CD4-positive, alpha-beta T cell (primary cell): ENCODE results near the gene PRKACG. TPM values are rescaled to one million over a fixed set of nuclear protein-coding genes. Genes with fewer than 3 reads are reported as not detected.

Experiments used
- ATAC-seq: fragments of 200-7000 bp; cut with Tn5 transposase; one replicate; pipeline ENCODE4 v1.10.0; 2022; ENCODE audit warnings: mild to moderate bottlenecking; ENCODE audit not compliant: poor library complexity
- CTCF ChIA-PET: fragments of 350-600 bp; sonication (Branson Sonifier 250); formaldehyde crosslinking; loops from one replicate; lab custom pipeline; 2021; ENCODE audit warnings: antibody characterized with exemption, inconsistent platforms; lab: Charles Lee
- POLR2A ChIA-PET: fragments of 350-600 bp; sonication (Branson Sonifier 250); formaldehyde crosslinking; loops from one replicate; lab custom pipeline; 2021; ENCODE audit warnings: antibody characterized with exemption, inconsistent platforms; lab: Charles Lee
- DNase-seq, 14 experiments: peaks; one replicate each; pipeline ENCODE4 v3.0.0-alpha.2; 2013 to 2020; ENCODE audit warnings: mixed read lengths in 2 of 14
- H3K27ac ChIP-seq, 2 donors: one replicate each; pipeline versions ENCODE4 v1.5.1 to v1.7.0; 2013; ENCODE audit warnings: low read length in 2 of 2, low read depth in 1 of 2, mild to moderate bottlenecking in 1 of 2
- H3K27me3 ChIP-seq, 2 experiments: 1 replicate in 1 of 2; 2 replicates in 1 of 2; pipeline versions ENCODE4 v1.6.1 to v1.7.0; 2013; ENCODE audit warnings: low read length in 2 of 2, control low read depth in 1 of 2, mild to moderate bottlenecking in 1 of 2, moderate library complexity in 1 of 2; ENCODE audit not compliant: insufficient read depth in 2 of 2, control insufficient read depth in 1 of 2
- H3K36me3 ChIP-seq: one replicate; pipeline ENCODE4 v1.6.1; 2013; ENCODE audit warnings: low read length, control low read depth; ENCODE audit not compliant: insufficient read depth
- H3K4me1 ChIP-seq: one replicate; pipeline ENCODE4 v1.6.1; 2013; ENCODE audit warnings: low read length, control low read depth; ENCODE audit not compliant: insufficient read depth
- H3K4me3 ChIP-seq: one replicate; pipeline ENCODE4 v1.5.1; 2013; ENCODE audit warnings: mild to moderate bottlenecking, low read length, moderate library complexity
- H3K9me3 ChIP-seq, 2 experiments: 1 replicate in 1 of 2; 2 replicates in 1 of 2; pipeline versions ENCODE4 v1.6.1 to v1.7.0; 2013; ENCODE audit warnings: low read length in 2 of 2, mild to moderate bottlenecking in 2 of 2, control low read depth in 1 of 2, moderate library complexity in 1 of 2; ENCODE audit not compliant: control insufficient read depth in 1 of 2, insufficient read depth in 1 of 2
- H3K27ac Mint-ChIP-seq: one replicate; pipeline ENCODE4 v1.8.0; 2020; ENCODE audit warnings: mixed read lengths
- H3K27me3 Mint-ChIP-seq: one replicate; pipeline ENCODE4 v1.8.0; 2021; ENCODE audit warnings: mixed read lengths
- H3K36me3 Mint-ChIP-seq: one replicate; pipeline ENCODE4 v1.8.0; 2021; ENCODE audit warnings: low read depth, mixed read lengths
- H3K4me1 Mint-ChIP-seq: one replicate; pipeline ENCODE4 v1.8.0; 2021; ENCODE audit warnings: low read depth, mixed read lengths
- H3K4me3 Mint-ChIP-seq: one replicate; pipeline ENCODE4 v1.8.0; 2020; ENCODE audit warnings: mild to moderate bottlenecking, mixed read lengths
- H3K9me3 Mint-ChIP-seq: one replicate; pipeline ENCODE4 v1.8.0; 2020; ENCODE audit warnings: mixed read lengths
- intact Hi-C, 2 experiments: fragments of 100-400 bp; cut with DNase I in 1 of 2; cut with micrococcal nuclease in 1 of 2; formaldehyde crosslinking; loops; one replicate each; pipeline versions ENCODE4 v1.15.1 to v1.9.0; 2023 to 2025; cut with DNase I, micrococcal nuclease
- total RNA-seq, 174 experiments: library from RNA in 2 of 174; stranded (reverse) in 2 of 174; gene quantifications; one replicate each; pipeline ENCODE4 v1.2.3 and lab custom pipeline; 2021 to 2026
- TF ChIP-seq, protein P1 (sequence below): fragments of 200-600 bp; IDR thresholded peaks from one replicate; pipeline ENCODE4 v1.8.0; 2022; ENCODE audit warnings: antibody characterized with exemption, mild to moderate bottlenecking

The PRKACG gene
- total RNA-seq, 2 experiments from 2014 or later, result not detected

DNA sequence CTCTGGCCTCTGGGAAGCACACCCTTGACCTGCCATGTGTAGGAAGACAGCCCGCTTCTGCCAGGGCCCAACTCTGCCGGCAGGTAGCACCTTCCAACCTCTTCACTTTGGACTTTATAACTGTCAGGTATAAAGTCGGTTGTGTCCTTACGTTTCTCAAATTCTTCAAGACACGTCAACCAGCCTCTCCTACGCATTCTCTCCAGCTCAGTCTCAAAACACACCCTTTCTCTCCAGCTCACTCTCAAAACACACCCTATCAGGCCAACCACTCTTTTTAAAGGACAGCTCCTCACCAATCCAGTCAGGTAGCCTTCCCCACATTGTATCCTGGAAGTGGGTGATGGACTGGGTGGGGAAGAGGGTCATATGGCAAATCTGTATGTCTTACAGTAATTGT lies 35.2 kb upstream of the PRKACG start:
- ATAC-seq (no peak), DNase-seq (no peak)
- CTCF ChIA-PET, result no interaction called here
- no peaks in the 10 kb centered on the region for H3K9me3 Mint-ChIP-seq
- Histone ChIP-seq H3K9me3 (no peaks in the 10 kb centered on the region), H3K36me3 (peaks cover 31% of the 10 kb centered on the region), H3K4me3 (no peak overlapping the region), H3K27ac (no peak overlapping the region), H3K4me1 (peaks cover 4% of the 10 kb centered on the region), H3K27me3 (no peaks in the 10 kb centered on the region)
- TF ChIP-seq, protein P1, sequence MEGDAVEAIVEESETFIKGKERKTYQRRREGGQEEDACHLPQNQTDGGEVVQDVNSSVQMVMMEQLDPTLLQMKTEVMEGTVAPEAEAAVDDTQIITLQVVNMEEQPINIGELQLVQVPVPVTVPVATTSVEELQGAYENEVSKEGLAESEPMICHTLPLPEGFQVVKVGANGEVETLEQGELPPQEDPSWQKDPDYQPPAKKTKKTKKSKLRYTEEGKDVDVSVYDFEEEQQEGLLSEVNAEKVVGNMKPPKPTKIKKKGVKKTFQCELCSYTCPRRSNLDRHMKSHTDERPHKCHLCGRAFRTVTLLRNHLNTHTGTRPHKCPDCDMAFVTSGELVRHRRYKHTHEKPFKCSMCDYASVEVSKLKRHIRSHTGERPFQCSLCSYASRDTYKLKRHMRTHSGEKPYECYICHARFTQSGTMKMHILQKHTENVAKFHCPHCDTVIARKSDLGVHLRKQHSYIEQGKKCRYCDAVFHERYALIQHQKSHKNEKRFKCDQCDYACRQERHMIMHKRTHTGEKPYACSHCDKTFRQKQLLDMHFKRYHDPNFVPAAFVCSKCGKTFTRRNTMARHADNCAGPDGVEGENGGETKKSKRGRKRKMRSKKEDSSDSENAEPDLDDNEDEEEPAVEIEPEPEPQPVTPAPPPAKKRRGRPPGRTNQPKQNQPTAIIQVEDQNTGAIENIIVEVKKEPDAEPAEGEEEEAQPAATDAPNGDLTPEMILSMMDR, result no peak
- peaks cover 14% of the 10 kb centered on the region for H3K4me1 Mint-ChIP-seq
- POLR2A ChIA-PET, result interaction anchor here (1.2 kb wide), 1 partner anchor 13 kb away, joined by 5 read pairs; no protein-coding TSS in a partner anchor
- H3K27ac Mint-ChIP-seq, result no peak overlapping the region
- H3K4me3 Mint-ChIP-seq, result no peak overlapping the region
- no peaks in the 10 kb centered on the region for H3K27me3 Mint-ChIP-seq
- intact Hi-C loops, result no loop called here
- H3K36me3 Mint-ChIP-seq, result peaks cover 61% of the 10 kb centered on the region

DNA sequence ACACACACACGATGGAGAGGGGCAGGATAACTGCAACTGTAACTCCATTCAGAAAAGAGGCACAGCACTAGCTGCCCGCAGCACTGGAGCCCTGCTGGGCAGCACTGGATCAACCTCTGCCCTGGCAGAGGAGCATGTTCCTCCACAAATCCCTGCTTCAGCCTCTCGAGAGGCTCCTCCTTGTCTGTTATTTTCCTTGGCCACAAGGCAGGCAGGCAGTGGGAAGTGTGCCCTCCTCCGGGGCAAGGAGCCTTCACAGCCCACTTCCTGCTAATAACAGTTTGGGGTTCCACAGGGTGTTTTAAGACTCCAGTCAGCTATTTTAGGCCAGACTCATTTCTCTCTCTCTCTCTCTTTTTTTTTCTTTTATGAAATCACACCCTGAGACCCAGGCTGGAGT lies 33.5 kb upstream of the PRKACG start:
- H3K9me3 Mint-ChIP-seq, result no peaks in the 10 kb centered on the region
- peaks cover 32% of the 10 kb centered on the region for H3K4me1 Mint-ChIP-seq
- ChIA-PET CTCF (interaction anchor here (1.3 kb wide), 1 partner anchor 12 kb away, joined by 4 read pairs; the partner anchor contains the start of gene FXN), POLR2A (interaction anchor here (1.2 kb wide), 1 partner anchor 11 kb away, joined by 3 read pairs; no protein-coding TSS in a partner anchor)
- Histone ChIP-seq H3K27me3 (no peaks in the 10 kb centered on the region), H3K4me3 (no peak overlapping the region), H3K27ac (no peak overlapping the region), H3K4me1 (peaks cover 4% of the 10 kb centered on the region), H3K9me3 (no peaks in the 10 kb centered on the region), H3K36me3 (peaks cover 36% of the 10 kb centered on the region)
- no peak overlapping the region for H3K27ac Mint-ChIP-seq
- TF ChIP-seq, protein P1, result no peak
- intact Hi-C loops, result no loop called here
- ATAC-seq (no peak), DNase-seq (no peak)
- H3K36me3 Mint-ChIP-seq, result peaks cover 64% of the 10 kb centered on the region
- no peak overlapping the region for H3K4me3 Mint-ChIP-seq
- no peaks in the 10 kb centered on the region for H3K27me3 Mint-ChIP-seq

DNA sequence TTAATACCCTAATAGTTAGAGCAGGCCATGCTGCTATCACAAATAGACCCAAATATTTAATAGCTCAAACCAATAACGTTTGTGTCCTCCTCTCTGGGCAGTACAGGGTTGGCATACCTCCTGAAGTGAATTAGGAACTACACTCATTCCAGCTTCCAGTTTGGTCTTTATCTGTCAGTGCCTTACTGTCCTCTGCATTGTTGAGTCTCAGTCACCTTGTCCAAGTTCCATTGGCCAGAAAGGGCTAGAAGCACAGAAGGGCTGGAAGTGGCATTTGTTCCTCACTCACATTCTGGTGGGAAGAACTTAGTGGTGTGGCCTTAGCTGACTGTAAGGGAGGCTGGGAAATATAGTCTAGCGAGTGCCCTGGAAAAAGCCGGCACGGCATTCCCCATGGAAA lies 32.8 kb upstream of the PRKACG start:
- H3K36me3 ChIP-seq, result peaks cover 36% of the 10 kb centered on the region

More for the DNA sequence above, 32.8 kb upstream of the PRKACG start:
- no peak overlapping the region for H3K4me3 ChIP-seq
- TF ChIP-seq, protein P1, result no peak
- H3K36me3 Mint-ChIP-seq, result peaks cover 66% of the 10 kb centered on the region
- no peaks in the 10 kb centered on the region for H3K27me3 ChIP-seq
- POLR2A ChIA-PET, result interaction anchor here (1.2 kb wide), 1 partner anchor 10 kb away, joined by 3 read pairs; no protein-coding TSS in a partner anchor
- H3K9me3 ChIP-seq, result no peaks in the 10 kb centered on the region
- no peak overlapping the region for H3K4me3 Mint-ChIP-seq
- ATAC-seq (no peak), DNase-seq (no peak)
- H3K27ac ChIP-seq, result no peak overlapping the region
- no peaks in the 10 kb centered on the region for H3K27me3 Mint-ChIP-seq
- H3K4me1 Mint-ChIP-seq, result peaks cover 34% of the 10 kb centered on the region
- no peak overlapping the region for H3K27ac Mint-ChIP-seq
- intact Hi-C loops, result no loop called here
- H3K9me3 Mint-ChIP-seq, result no peaks in the 10 kb centered on the region
- CTCF ChIA-PET, result interaction anchor here (1.3 kb wide), 1 partner anchor 11 kb away, joined by 4 read pairs; the partner anchor contains the start of gene FXN
- H3K4me1 ChIP-seq, result peaks cover 4% of the 10 kb centered on the region
